Right renal cortex interstitium (tissue), 3 donors: ENCODE results near the gene IL1RAPL2. TPM values are rescaled to one million over a fixed set of nuclear protein-coding genes. Genes with fewer than 3 reads are reported as not detected.
"Not testable (repeated sequence)": the region's sequence is repeated elsewhere in the genome, so short reads cannot be mapped to it uniquely, and the experiment has no call there.

Source experiments
- DNase-seq, 3 donors: peaks; one replicate each; pipeline ENCODE4 v3.0.0-alpha.2; 2013; ENCODE audit warnings: low read depth in 3 of 3, low spot score in 2 of 3
- polyA plus RNA-seq, 3 donors: library from polyadenylated mRNA; unstranded; fragments of 120-200 nt; gene quantifications; one replicate each; pipeline ENCODE4 v1.2.1, GENCODE V29; 2013; ENCODE audit not compliant: insufficient read length in 3 of 3

IL1RAPL2 gene
- polyA plus RNA-seq, 3 donors, result 0.74 to 1.1 (median 0.88) TPM

DNA sequence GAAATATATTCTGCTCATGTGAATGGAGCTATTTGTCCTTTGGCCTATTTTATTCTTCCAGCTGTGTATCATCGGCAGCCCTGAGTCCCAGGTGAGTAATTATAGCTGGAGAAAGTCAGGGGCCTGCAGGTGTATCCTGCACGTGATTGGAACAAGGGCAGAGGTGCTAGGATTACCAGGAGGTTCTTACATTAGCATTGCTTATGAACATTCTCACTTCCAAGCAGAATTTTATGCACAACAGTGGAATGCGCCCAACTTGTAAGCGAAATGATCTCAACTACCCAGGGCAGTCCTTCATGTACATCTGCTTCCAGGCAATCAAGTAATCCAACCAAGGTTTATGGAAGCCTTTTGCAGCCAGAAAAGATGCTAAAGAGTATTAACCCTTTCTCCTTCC lies 1187.4 kb downstream of the IL1RAPL2 start:
- DNase-seq, result no peak

DNA sequence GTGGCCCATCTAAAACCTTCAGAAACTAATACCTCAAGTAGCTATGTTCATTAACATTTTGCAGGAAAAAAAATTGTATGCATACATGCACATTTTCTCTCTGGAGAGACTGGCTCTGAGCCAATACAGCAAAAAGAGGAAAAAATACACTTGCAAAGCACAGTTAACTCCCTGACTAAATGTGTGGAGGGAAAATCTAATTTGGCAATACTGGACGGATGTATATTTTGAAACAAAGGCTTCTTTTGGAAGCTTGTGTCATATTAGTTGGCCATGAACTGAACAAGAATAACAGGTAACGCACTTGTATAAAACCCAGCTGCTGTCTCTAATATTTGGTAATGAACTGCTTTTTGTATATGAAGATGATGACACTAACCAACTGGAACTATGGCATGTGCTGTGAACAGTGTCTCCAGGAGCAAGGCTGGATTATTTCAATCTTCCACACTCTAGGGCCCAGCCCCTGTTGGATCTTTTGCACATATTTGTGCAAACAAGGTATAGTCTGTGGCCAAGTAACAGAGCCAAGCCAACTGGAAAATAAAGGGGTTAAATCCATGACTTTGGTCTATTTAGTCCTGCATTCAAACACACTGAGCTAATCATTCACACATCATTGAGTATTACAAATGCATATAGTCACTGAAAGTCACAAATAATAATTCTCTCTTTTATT lies 1188.4 kb downstream of the IL1RAPL2 start:
- DNase-seq, result no peak

DNA sequence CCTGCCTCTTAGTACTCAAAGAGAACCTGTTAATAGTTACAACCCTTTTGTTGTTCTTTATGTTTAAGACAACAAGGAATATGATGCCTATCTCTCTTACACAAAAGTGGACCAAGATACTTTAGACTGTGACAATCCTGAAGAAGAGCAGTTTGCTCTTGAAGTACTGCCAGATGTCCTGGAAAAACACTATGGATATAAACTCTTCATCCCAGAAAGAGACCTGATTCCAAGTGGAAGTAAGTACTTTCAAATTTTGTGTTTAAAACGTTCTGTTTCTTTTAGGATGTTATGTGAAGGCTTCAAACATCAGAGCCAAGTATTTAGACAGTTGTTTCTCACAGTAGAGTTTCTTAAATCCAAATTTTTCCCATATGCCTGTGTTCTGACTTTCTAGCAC lies 1189.1 kb downstream of the IL1RAPL2 start:
- no peak for DNase-seq

DNA sequence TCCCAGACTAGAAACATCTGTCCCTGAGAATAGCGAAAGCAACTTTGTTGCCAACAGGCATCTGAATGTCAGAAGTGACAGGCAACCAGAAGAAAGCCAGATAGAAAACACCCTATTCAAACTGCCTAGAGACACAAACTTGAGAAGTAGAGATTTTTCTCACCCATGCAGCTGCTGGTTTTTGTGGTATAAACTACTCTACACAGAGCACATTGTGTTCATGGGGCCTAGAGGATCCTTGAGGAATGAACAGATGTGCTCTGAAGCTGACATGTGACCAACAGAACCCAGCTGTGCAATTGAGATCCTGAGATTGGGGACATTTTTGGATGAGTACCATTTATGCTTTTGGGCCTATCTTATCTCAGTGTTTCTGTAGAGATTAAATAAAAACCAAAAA lies 1192.8 kb downstream of the IL1RAPL2 start:
- no peak for DNase-seq

DNA sequence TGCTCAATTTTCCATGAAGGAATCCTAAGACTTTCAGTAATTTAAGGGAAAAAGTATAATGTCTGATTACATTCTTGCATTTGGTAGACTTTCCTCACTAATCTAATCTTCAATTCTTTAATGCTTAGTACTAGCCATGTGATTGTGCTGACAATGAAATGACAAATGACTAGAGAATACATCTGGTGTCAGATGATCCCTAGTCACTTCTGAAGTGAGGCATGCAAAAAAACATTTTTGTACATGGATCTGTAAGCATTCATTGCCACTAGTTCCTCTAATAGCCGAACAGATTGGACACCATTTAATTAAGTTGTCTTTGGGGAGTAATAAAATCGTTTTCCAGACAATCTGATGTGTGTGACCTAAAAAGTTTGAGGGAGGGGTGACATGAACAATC lies 1193.6 kb downstream of the IL1RAPL2 start:
- no peak for DNase-seq

DNA sequence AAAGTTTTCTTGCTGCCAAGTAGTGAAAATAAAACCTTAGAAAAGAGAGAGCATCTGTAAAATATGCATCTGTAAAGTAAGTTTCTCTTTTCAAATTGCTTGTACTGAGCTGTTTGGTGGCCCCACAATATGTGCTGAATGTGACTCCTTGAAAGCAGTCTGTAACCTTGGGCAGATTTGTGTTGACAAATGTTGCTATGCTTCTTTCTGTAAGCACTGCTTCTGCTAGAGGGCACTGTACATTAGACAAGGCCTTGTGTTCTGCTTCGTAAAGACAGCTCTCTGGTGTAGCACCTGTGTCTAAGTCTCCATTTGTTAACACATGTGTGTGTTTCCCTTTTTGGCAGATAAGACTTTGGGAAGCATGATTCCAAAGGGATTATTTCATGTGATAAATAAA lies 1199.7 kb downstream of the IL1RAPL2 start:
- no peak for DNase-seq

DNA sequence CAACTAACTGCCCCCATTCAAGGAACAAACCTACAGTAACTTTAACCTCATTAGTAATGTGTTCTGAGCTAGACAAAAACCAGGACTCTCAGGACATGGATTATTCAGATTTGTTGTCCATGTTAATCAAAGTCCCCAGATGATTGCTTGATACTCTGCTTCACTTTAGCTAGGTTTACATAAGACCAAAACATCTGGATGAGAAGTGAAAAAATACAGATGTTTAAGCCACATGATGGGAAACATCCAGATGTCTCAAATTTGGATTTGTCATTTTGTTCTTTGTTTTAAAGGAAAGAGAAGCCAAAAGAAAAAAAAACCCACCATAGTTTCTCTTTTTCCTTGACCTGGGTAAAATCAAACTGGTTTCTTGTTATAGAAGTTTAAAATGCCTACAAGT lies 1207.8 kb downstream of the IL1RAPL2 start:
- no peak for DNase-seq

DNA sequence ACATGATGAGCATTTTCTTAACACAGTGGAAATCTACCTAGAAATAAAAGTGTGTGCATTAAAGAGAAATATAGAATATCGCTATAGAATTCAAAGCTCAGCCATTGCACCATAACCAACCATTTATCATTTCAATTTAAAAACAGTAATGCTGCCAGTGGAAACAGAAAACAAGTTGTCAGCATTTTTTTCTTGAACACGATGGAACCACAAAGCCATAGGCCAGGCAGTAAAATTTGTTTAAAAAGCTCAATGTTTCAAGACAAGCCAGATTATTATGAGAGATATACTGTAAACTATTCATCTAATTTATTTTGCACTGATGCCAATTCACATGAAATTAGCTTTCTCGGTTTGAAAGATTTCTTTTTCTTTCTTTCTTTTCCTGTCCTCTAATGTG lies 1209.7 kb downstream of the IL1RAPL2 start:
- DNase-seq, result no peak

DNA sequence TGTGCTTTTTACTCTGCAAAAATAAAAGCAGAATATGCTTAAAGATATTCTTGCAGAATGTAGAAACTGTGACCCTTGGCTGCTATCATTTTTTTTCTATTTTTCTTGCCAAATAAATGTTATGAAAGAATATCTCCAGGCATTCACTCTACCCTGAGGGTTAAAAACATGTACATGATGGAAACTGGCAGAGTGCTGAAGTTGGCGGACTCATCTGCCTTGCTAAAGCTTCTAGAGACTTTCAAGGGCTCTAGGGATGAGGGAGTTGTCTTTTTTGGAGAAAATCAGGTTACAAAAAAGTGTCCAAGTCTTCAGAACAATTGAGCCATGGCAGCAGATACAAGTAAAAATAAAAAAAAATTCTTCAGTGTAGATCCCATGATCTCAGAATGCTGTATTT lies 1215.8 kb downstream of the IL1RAPL2 start:
- DNase-seq, result no peak

DNA sequence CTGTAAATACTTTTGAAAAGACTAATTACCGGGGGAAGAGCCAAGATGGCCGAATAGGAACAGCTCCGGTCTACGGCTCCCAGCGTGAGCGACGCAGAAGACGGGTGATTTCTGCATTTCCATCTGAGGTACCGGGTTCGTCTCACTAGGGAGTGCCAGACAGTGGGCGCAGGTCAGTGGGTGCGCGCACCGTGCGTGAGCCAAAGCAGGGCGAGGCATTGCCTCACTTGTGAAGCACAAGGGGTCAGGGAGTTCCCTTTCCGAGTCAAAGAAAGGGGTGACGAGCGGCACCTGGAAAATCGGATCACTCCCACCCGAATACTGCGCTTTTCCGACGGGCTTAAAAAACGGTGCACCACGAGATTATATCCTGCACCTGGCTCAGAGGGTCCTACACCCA lies 1230.9 kb downstream of the IL1RAPL2 start:
- not testable (repeated sequence) for DNase-seq

DNA sequence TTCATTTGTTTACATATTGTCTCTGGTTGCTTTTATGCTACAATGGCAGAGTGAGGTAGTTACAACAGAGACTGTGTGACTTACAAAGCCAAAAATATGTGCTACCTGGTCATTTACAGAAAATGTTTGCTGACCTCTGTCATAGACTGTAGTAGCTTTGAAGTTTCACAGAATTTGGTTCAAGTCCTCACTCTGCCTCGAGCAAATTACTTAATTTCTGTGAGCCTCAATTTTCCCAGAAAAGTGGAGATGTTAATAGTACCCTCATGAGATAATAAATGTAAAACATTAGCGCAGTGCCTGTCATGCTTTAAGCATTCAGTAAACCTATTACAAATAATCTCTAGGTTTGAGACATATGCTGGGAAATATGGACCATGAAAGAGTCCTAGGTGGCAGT lies 1237.9 kb downstream of the IL1RAPL2 start:
- DNase-seq, result no peak

DNA sequence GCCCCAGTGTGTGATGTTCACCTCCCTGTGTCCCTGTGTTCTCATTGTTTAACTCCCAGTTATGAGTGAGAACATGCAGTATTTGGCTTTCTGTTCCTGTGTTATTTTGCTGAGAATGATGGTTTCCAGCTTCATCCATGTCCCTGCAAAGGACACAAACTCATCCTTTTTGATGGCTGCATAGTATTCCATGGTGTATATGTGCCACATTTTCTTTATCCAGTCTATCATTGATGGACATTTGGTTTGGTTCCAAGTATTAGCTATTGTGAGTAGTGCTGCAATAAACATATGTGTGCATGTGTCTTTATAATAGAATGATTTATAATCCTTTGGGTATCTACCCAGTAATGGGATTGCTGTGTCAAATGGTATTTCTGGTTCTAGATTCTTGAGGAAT lies 1239.7 kb downstream of the IL1RAPL2 start:
- DNase-seq, result not testable (repeated sequence)

DNA sequence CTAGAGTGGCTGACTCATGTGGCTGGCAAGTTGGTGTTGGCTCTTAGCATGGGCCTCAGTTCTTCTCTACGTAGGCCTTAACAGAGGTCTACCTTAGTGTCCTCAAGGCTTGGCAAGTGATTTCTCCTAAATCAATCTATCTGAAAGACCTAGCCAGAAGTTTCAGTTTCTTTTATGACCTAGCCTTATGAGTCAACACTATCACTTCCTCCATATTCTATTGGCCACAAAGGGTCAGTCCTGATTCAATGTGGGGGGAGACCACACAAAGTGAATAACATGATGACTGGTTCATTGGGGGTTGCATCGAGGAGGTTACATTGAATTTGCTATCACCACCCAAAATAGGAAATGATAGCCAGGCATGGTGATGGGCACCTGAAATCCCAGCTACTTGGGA lies 1250.5 kb downstream of the IL1RAPL2 start:
- DNase-seq, result no peak
